ENCODE data around the gene GPM6B.
A peak's percentile ranks its signal among the peaks of the same experiment; 100 is the strongest.

GPM6B gene

GRCh38 chrX:13816643-13817627 lies at the start of gene GPM6B:
Gene GPM6B (minus strand): TSS chrX:13817093. CDS start chrX:13816904, 189 bp downstream.
- no peak for DNase-seq

- no peak for DNase-seq
These were observed 47.4 kb upstream of the GPM6B start for GRCh38 chrX:13864264-13864663.

- no peak for DNase-seq
These were observed 46.4 kb upstream of the GPM6B start for GRCh38 chrX:13863324-13863723.

GRCh38 chrX:13859724-13860123 lies 42.8 kb upstream of the GPM6B start:
- no peak for DNase-seq

GRCh38 chrX:13857804-13858203 lies 40.9 kb upstream of the GPM6B start:
- no peak for DNase-seq

- DNase-seq = no peak
These were observed 39.0 kb upstream of the GPM6B start for GRCh38 chrX:13855689-13856450.

GRCh38 chrX:13854003-13854402 lies 37.1 kb upstream of the GPM6B start:
- no peak for DNase-seq

GRCh38 chrX:13852001-13852695 lies 35.3 kb upstream of the GPM6B start:
- no peak for DNase-seq

- DNase-seq = no peak
These were observed 29.0 kb upstream of the GPM6B start for GRCh38 chrX:13845721-13846378.

- no peak for DNase-seq
These were observed 26.3 kb upstream of the GPM6B start for GRCh38 chrX:13843150-13843721.

GRCh38 chrX:13840121-13840520 lies 23.2 kb upstream of the GPM6B start:
- no peak for DNase-seq

GRCh38 chrX:13837290-13837745 lies 20.4 kb upstream of the GPM6B start:
- no peak for DNase-seq

GRCh38 chrX:13836575-13836974 lies 19.7 kb upstream of the GPM6B start:
- DNase-seq = no peak

GRCh38 chrX:13835825-13836224 lies 18.9 kb upstream of the GPM6B start:
- DNase-seq = no peak

- DNase-seq = no peak
These were observed 17.5 kb upstream of the GPM6B start for GRCh38 chrX:13834355-13834754.

- no peak for DNase-seq
These were observed 13.1 kb upstream of the GPM6B start for GRCh38 chrX:13829983-13830382.

GRCh38 chrX:13828392-13828791 lies 11.5 kb upstream of the GPM6B start:
- no peak for DNase-seq

GRCh38 chrX:13827298-13828090 lies 10.6 kb upstream of the GPM6B start:
- no peak for DNase-seq

- peak; percentile 13 for DNase-seq
These were observed 9.9 kb upstream of the GPM6B start for GRCh38 chrX:13826770-13827169.

- no peak for DNase-seq
These were observed 8.4 kb upstream of the GPM6B start for GRCh38 chrX:13825178-13825762.

- no peak for DNase-seq
These were observed 7.9 kb upstream of the GPM6B start for GRCh38 chrX:13824746-13825145.

Data from NCI-H146 (cell line).